HepG2 (cell line): ENCODE results near the gene CADM2. TPM values are rescaled to one million over a fixed set of nuclear protein-coding genes. Genes with fewer than 3 reads are reported as not detected.

Source experiments
- ATAC-seq: fragments of 200-7000 bp; cut with Tn5 transposase; 3 replicates; pipeline ENCODE4 v1.9.1; 2020; ENCODE audit warnings: mild to moderate bottlenecking, moderate library complexity
- BruUV-seq: library from RNA; stranded (reverse); fragments of 400-500 nt; replicated peaks from 2 replicates; lab custom pipeline; 2021; lab: Mats Ljungman, UMichigan
- CTCF ChIA-PET: fragments of 300-600 bp; formaldehyde crosslinking; extraction: SDS; loops from one replicate; lab custom pipeline; 2021; ENCODE audit warnings: low total read pairs, inconsistent platforms, low intra/inter-chr PET ratio; lab: Yijun Ruan, JAX
- POLR2A ChIA-PET: fragments of 350-600 bp; sonication (Branson Sonifier 250); formaldehyde crosslinking; loops from one replicate; lab custom pipeline; 2020; ENCODE audit warnings: antibody characterized with exemption, inconsistent platforms; lab: Yijun Ruan, JAX
- DNase-seq: peaks from one replicate; pipeline ENCODE4 v3.0.0-alpha.2; 2015; ENCODE audit warnings: low spot score
- FAIRE-seq: peaks from 3 replicates; lab custom pipeline; 2011; peaks lifted over from hg19 to GRCh38; lab: Jason Lieb, UNC
- H2AFZ ChIP-seq: one replicate; pipeline ENCODE4 v1.6.1; 2011; ENCODE audit warnings: low read length, inconsistent platforms
- H3K27ac ChIP-seq: fragments of 300-600 bp; 3 replicates; pipeline ENCODE4 v1.8.0; 2011; ENCODE audit warnings: mixed run types, mild to moderate bottlenecking, mixed read lengths, low read length, inconsistent platforms; ENCODE audit not compliant: insufficient read depth; ENCODE audit errors: extremely low read length
- H3K27me3 ChIP-seq, 2 experiments: fragments of 200-600 bp in 1 of 2; 2 replicates in 1 of 2; 3 replicates in 1 of 2; pipeline versions ENCODE4 v1.6.0 to v1.8.0; 2011; ENCODE audit warnings: low read length in 2 of 2, mild to moderate bottlenecking in 2 of 2, moderate library complexity in 2 of 2, inconsistent platforms in 1 of 2; ENCODE audit not compliant: insufficient read depth in 2 of 2, control insufficient read depth in 1 of 2
- H3K36me3 ChIP-seq, 2 experiments: fragments of 200-600 bp in 1 of 2; replicated peaks in 1 of 2; 2 replicates in 1 of 2; 3 replicates in 1 of 2; pipeline versions ENCODE4 v1.5.1 to v1.8.0; 2011; ENCODE audit warnings: low read length in 2 of 2, inconsistent platforms in 1 of 2; ENCODE audit not compliant: insufficient read depth in 2 of 2, control insufficient read depth in 1 of 2
- H3K4me1 ChIP-seq: 2 replicates; pipeline ENCODE4 v1.5.1; 2012; ENCODE audit warnings: low read length, inconsistent platforms; ENCODE audit not compliant: insufficient read depth
- H3K4me2 ChIP-seq: 2 replicates; pipeline ENCODE4 v1.6.0; 2011; ENCODE audit warnings: low read depth, low read length, inconsistent platforms
- H3K4me3 ChIP-seq, 3 experiments: fragments of 200-600 bp in 1 of 3; sonication (generic), shearing (Covaris generic) in 1 of 3; replicated peaks in 1 of 3; 2 replicates each; pipeline ENCODE4 v1.5.1; 2011 to 2016; ENCODE audit warnings: low read length in 3 of 3, inconsistent platforms in 2 of 3, low read depth in 2 of 3, mild to moderate bottlenecking in 2 of 3, control low read depth in 1 of 3, mixed read lengths in 1 of 3; ENCODE audit not compliant: insufficient read depth in 1 of 3
- H3K79me2 ChIP-seq: one replicate; pipeline ENCODE4 v1.6.1; 2011; ENCODE audit warnings: low read length, inconsistent platforms; ENCODE audit not compliant: insufficient read depth
- H3K9ac ChIP-seq: 2 replicates; pipeline ENCODE4 v1.6.0; 2011; ENCODE audit warnings: mild to moderate bottlenecking, low read depth, low read length, inconsistent platforms; ENCODE audit not compliant: insufficient read depth
- H3K9me3 ChIP-seq: 2 replicates; pipeline ENCODE4 v1.5.1; 2012; ENCODE audit warnings: mild to moderate bottlenecking, low read length
- H4K20me1 ChIP-seq: 2 replicates; pipeline ENCODE4 v1.6.0; 2011; ENCODE audit warnings: inconsistent platforms, mild to moderate bottlenecking, low read length, moderate library complexity; ENCODE audit not compliant: insufficient read depth
- BCL3 ChIP-seq: sonication (generic); formaldehyde crosslinking; IDR thresholded peaks from 2 replicates; pipeline ENCODE4 v1.5.1; 2020; ENCODE audit warnings: mild to moderate bottlenecking, missing genetic modification reagents, moderate library complexity
- KIAA2018 ChIP-seq: sonication (generic); formaldehyde crosslinking; IDR thresholded peaks from 2 replicates; pipeline ENCODE4 v1.5.0; 2020; ENCODE audit warnings: mild to moderate bottlenecking, missing genetic modification reagents, borderline replicate concordance
- KLF12 ChIP-seq: sonication (generic); formaldehyde crosslinking; IDR thresholded peaks from 2 replicates; pipeline ENCODE4 v1.4.0; 2020; ENCODE audit warnings: missing genetic modification reagents, borderline replicate concordance
- RARA ChIP-seq: IDR thresholded peaks from 2 replicates; pipeline ENCODE4 v1.6.1; 2016; ENCODE audit warnings: missing genetic modification reagents, missing compliant biosample characterization
- ZNF34 ChIP-seq: sonication (generic); formaldehyde crosslinking; IDR thresholded peaks from 2 replicates; pipeline ENCODE4 v1.4.0; 2020; ENCODE audit warnings: mild to moderate bottlenecking, missing genetic modification reagents, borderline replicate concordance
- ZNF615 ChIP-seq: sonication (generic); formaldehyde crosslinking; IDR thresholded peaks from 2 replicates; pipeline ENCODE4 v1.5.0; 2020; ENCODE audit warnings: mild to moderate bottlenecking, missing genetic modification reagents, borderline replicate concordance
- WGBS: methylation state at CpG from one replicate; pipeline ENCODE4 v1.1.6; 2017; ENCODE audit warnings: low lambda C conversion rate; 5-methylcytosine and 5-hydroxymethylcytosine counted together
- in situ Hi-C: cut with HindIII; loops from 2 replicates; pipeline ENCODE4 v1.10.0; 2017; ENCODE audit warnings: low pct_unique_long_range_greater_than_20kb; ENCODE audit not compliant: extremely low pct_ligation_motif_present
- intact Hi-C: fragments of 100-400 bp; cut with micrococcal nuclease; formaldehyde crosslinking; loops from one replicate; pipeline ENCODE4 v1.10.0; 2022; ENCODE audit not compliant: unreplicated experiment
- polyA plus RNA-seq, 8 experiments: library from polyadenylated mRNA; depleted of rRNA in 3 of 8; stranded (reverse) in 7 of 8; unstranded in 1 of 8; fragments of >200 nt; fragmentation: Illumina TruSeq in 4 of 8; extraction: Trizol in 4 of 8; gene quantifications; 2 replicates each; pipeline versions ENCODE4 v1.2.1 to v1.2.3, GENCODE V29; 2011 to 2016; ENCODE audit warnings: low read depth in 4 of 8, missing spikeins in 1 of 8, mixed read lengths in 1 of 8; ENCODE audit not compliant: insufficient read depth in 1 of 8
- total RNA-seq, 5 experiments: library from RNA; depleted of rRNA; stranded (reverse); fragments of >200 nt; fragmentation: Illumina TruSeq; extraction: Trizol; gene quantifications; 2 replicates each; pipeline ENCODE4 v1.2.3, GENCODE V29; 2016; ENCODE audit warnings: low read depth in 1 of 5

The CADM2 gene
- total and polyA plus RNA-seq, 2 of the 13 experiments (the other 11 are each of a cell fraction or from before 2014, with no cell fraction given), result not detected

GRCh38 chr3:85950435-85950834, 991.6 kb downstream of the CADM2 start:
- ChIA-PET CTCF (no interaction called here), POLR2A (no interaction called here)
- in situ Hi-C loops (no loop called here), intact Hi-C loops (no loop called here)
- H3K4me1 ChIP-seq, result no peaks in the 10 kb centered on the region
- H3K79me2 ChIP-seq, result no peaks in the 10 kb centered on the region
- H3K9me3 ChIP-seq, result no peaks in the 10 kb centered on the region
- no peaks in the 10 kb centered on the region for H4K20me1 ChIP-seq
- WGBS, result 0% methylated on average over 1 of the region's 1 CpG
- H3K4me3 ChIP-seq, result no peak overlapping the region
- DNase-seq (no peak), ATAC-seq (no peak), FAIRE-seq (no peak)
- H3K9ac ChIP-seq, result no peak overlapping the region
- no peak overlapping the region for H2AFZ ChIP-seq
- no TSS peak for BruUV-seq
- H3K27me3 ChIP-seq, result no peaks in the 10 kb centered on the region
- H3K4me2 ChIP-seq, result no peak overlapping the region
- no peak for TF ChIP-seq RARA (CRISPR knock-in tag)
- TF ChIP-seq KLF12 (CRISPR knock-in tag), result no peak
- TF ChIP-seq ZNF34, result no peak
- no peak for TF ChIP-seq KIAA2018
- TF ChIP-seq ZNF615 (CRISPR knock-in tag), result no peak
- no peak for TF ChIP-seq BCL3 (CRISPR knock-in tag)
- H3K36me3 ChIP-seq, result no peaks in the 10 kb centered on the region
- H3K27ac ChIP-seq, result no peak overlapping the region
